ENCODE data around the gene C6orf47. TPM values are rescaled to one million over a fixed set of nuclear protein-coding genes. Genes with fewer than 3 reads are reported as not detected.

C6orf47 gene
- total RNA-seq, 1 experiment from 2014 or later = 16.2 TPM

GRCh38 chr6:31621320-31621939 lies 39.1 kb downstream of the C6orf47 start:
- in situ Hi-C loops (cut with HindIII; ENCODE audit: low sequenced_read_pairs) = no loop called here
- DNase-seq (ENCODE audit: low spot score) = peak; percentile 26

GRCh38 chr6:31620586-31621319 lies 39.8 kb downstream of the C6orf47 start, which contains the start of gene PRRC2A:
Gene PRRC2A (plus strand): TSS chr6:31620715. CDS start chr6:31622790, 2,075 bp downstream.
- peak; percentile 65 for DNase-seq (ENCODE audit: low spot score)
- in situ Hi-C loops (cut with HindIII; ENCODE audit: low sequenced_read_pairs) = no loop called here

DNA sequence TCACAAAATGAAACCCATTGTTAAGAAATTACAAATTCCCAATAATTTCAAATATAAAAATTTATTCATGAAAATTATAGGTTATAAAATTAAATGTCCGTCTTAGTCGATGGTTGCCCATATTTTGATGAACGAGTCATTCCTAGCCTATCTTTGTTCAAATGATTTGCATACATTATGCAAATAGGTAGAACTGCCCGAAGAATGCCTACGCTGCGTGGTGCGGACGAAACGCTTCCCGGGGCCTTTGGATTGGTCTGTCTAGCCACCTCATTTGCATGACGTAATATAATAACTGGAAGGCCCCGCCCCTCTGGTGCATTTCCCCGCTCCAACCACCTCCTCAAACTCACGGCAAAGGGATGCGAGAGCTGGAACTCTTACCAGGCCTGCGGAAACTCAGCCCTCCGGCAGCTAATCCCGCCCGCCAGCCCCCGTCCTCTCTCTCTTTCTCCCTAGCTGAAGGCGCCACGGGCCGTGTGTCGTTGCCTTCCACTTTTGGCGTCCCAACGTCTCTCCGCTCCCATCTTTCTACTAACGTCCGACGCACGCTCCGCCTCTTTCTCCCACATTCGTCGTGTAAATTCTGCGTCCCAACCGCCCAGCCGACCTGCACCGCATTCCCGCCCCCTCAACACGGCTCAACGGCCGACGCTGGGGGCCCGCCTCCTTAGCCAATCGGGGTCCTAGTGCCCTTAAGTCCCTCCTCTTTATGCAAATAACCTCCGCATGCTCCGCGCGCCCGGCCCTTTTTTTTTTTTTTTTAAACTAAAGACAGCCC lies 40.6 kb downstream of the C6orf47 start:
- peak; percentile 100 for DNase-seq (ENCODE audit: low spot score)
- in situ Hi-C loops (cut with HindIII; ENCODE audit: low sequenced_read_pairs) = no loop called here

DNA sequence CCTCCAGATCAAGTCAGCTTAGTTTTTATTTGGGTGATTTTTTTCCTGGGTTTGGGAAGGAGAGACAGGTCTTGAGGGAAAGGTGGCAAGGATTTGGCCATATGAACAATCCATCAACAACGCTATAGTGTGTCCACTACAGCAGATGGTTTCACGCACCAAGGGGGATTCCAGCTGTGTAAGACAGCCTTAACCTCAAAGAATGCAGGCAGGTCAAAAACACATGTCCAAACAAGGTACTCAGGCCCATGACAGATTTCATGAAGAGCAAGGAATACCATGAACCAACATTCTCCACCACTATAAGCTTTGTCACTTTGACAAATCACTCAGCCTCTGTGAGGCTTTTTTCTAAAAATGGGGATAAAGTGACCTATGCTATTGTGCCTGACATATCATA lies 43.6 kb downstream of the C6orf47 start:
- no peak for DNase-seq (ENCODE audit: low spot score)
- in situ Hi-C loops (cut with HindIII; ENCODE audit: low sequenced_read_pairs) = no loop called here

GRCh38 chr6:31615748-31616147 lies 44.8 kb downstream of the C6orf47 start:
- in situ Hi-C loops (cut with HindIII; ENCODE audit: low sequenced_read_pairs) = no loop called here
- DNase-seq (ENCODE audit: low spot score) = no peak

- in situ Hi-C loops (cut with HindIII; ENCODE audit: low sequenced_read_pairs) = no loop called here
- DNase-seq (ENCODE audit: low spot score) = no peak
These were observed 45.6 kb downstream of the C6orf47 start, which contains the start of gene AIF1 for GRCh38 chr6:31614684-31615578. Gene AIF1 (plus strand): TSS chr6:31615234. CDS start chr6:31615330, 96 bp downstream.

DNA sequence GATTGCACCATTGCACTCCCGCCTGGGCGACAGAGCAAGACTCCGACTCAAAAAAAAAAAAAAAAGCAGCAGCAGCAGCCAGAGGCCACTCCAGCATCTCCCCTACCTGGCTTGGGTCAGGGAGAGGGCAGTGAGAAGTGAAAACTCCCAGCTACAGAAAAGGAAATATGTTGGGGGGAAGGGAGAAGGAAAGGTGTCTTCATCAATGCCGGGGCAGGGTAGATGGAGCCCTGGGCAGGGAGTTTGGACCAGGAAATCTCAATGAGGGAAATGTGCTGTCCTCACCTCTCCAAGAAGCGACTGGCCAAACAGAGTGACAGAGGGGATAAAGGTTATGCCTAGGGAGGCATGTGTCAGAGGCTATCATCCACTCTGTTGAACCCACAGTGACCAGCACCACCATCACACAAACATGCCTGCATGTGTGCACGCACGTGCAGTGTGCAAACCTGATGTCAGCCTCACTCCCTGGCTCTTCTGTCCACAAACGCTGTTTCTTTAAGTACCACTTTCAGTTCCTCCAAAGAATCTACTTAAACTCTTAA lies 46.4 kb downstream of the C6orf47 start:
- in situ Hi-C loops (cut with HindIII; ENCODE audit: low sequenced_read_pairs) = no loop called here
- DNase-seq (ENCODE audit: low spot score) = no peak

GRCh38 chr6:31610968-31611367 lies 49.6 kb downstream of the C6orf47 start:
- in situ Hi-C loops (cut with HindIII; ENCODE audit: low sequenced_read_pairs) = no loop called here
- no peak for DNase-seq (ENCODE audit: low spot score)

DNA sequence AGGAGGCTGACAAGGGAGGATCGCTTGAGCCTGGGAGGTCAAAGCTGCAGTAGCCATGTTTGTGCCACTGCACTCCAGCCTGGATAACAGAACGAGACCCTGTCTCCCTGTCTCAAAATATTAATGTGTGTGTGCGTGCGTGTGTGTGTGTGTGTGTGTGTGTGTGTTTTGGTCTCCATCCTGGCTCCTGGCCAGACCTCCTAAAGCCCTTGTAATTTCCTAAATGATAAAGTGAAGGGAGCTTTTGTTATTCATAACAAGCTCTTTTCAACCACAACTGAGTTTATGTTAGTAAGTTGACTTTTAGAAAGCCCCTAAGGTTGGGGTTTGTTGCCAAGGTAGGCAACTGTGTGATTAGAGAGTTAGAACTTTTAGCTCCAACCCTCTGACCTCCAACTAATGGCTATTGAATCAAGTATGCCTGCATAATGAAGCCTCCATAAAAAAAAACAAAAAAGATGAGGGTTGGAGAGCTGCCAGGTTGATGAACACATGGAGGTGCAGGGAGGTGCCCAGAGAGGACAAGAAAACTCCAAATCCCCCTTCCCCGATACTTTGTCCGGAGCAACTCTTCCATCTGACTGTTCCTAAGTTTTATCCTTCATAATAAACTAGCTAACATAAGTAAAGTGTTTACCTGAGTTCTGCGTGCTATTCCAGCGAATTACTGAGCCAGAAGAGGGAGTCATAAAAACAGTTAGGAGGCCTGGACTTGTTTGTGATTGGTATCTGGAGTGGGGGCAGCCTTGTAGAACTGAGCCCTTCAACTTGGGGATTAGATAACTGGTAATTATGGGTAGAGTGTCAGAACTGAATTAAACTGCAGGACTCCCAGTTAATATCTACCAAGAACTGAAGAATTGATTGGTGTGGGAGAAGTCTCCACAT lies 50.8 kb downstream of the C6orf47 start:
- no peak for DNase-seq (ENCODE audit: low spot score)
- in situ Hi-C loops (cut with HindIII; ENCODE audit: low sequenced_read_pairs) = no loop called here

Other genes with a start within 250 kb of the C6orf47 start
- 15.0 and 18.3 TPM in 2 replicates for gene MICB, start 162.6 kb downstream of the C6orf47 start, total RNA-seq (2014; rRNA removed; shearing (Covaris generic))
- 2.1 TPM in 1 of 2 replicates, not detected in the other for gene MCCD1, start 131.8 kb downstream of the C6orf47 start, total RNA-seq (2014; rRNA removed; shearing (Covaris generic))
- gene DDX39B, start 118.8 kb downstream of the C6orf47 start, total RNA-seq (2014; rRNA removed; shearing (Covaris generic)) = 771 and 792 TPM in 2 replicates
- gene ATP6V1G2, start 114.2 kb downstream of the C6orf47 start, total RNA-seq (2014; rRNA removed; shearing (Covaris generic)) = 3.8 and 4.9 TPM in 2 replicates
- gene NFKBIL1, start 113.2 kb downstream of the C6orf47 start, total RNA-seq (2014; rRNA removed; shearing (Covaris generic)) = 19.8 and 24.9 TPM in 2 replicates
- gene LTA, start 88.5 kb downstream of the C6orf47 start, total RNA-seq (2014; rRNA removed; shearing (Covaris generic)) = not detected in 2 replicates
- 0.14 TPM in 1 of 2 replicates, not detected in the other for gene TNF, start 85.2 kb downstream of the C6orf47 start, total RNA-seq (2014; rRNA removed; shearing (Covaris generic))
- 0.51 TPM in 1 of 2 replicates, not detected in the other for gene LTB, start 78.4 kb downstream of the C6orf47 start, total RNA-seq (2014; rRNA removed; shearing (Covaris generic))
- not detected in 2 replicates for gene LST1, start 74.5 kb downstream of the C6orf47 start, total RNA-seq (2014; rRNA removed; shearing (Covaris generic))
- not detected in 2 replicates for gene NCR3, start 67.8 kb downstream of the C6orf47 start, total RNA-seq (2014; rRNA removed; shearing (Covaris generic))
- gene AIF1, start 45.5 kb downstream of the C6orf47 start, total RNA-seq (2014; rRNA removed; shearing (Covaris generic)) = 36.6 and 57.5 TPM in 2 replicates
- gene PRRC2A, start 40.1 kb downstream of the C6orf47 start, total RNA-seq (2014; rRNA removed; shearing (Covaris generic)) = 62.1 and 62.4 TPM in 2 replicates
- gene BAG6, start 8.1 kb downstream of the C6orf47 start, total RNA-seq (2014; rRNA removed; shearing (Covaris generic)) = 257 and 311 TPM in 2 replicates
- gene APOM, start 4.9 kb downstream of the C6orf47 start, total RNA-seq (2014; rRNA removed; shearing (Covaris generic)) = 2.3 and 3.6 TPM in 2 replicates
- 24.9 and 31.6 TPM in 2 replicates for gene GPANK1, start 4.2 kb upstream of the C6orf47 start, total RNA-seq (2014; rRNA removed; shearing (Covaris generic))
- 105 and 107 TPM in 2 replicates for gene CSNK2B, start 5.3 kb upstream of the C6orf47 start, total RNA-seq (2014; rRNA removed; shearing (Covaris generic))
- 2.0 TPM in 1 of 2 replicates, not detected in the other for gene LY6G5B, start 9.2 kb upstream of the C6orf47 start, total RNA-seq (2014; rRNA removed; shearing (Covaris generic))
- not detected in 2 replicates for gene LY6G5C, start 20.3 kb upstream of the C6orf47 start, total RNA-seq (2014; rRNA removed; shearing (Covaris generic))
- 43.9 and 47.3 TPM in 2 replicates for gene ABHD16A, start 42.5 kb upstream of the C6orf47 start, total RNA-seq (2014; rRNA removed; shearing (Covaris generic))
- 1.1 TPM in 1 of 2 replicates, not detected in the other for gene LY6G6F, start 46.1 kb upstream of the C6orf47 start, total RNA-seq (2014; rRNA removed; shearing (Covaris generic))
- gene LY6G6D, start 54.6 kb upstream of the C6orf47 start, total RNA-seq (2014; rRNA removed; shearing (Covaris generic)) = not detected in 2 replicates
- not detected in 2 replicates for gene LY6G6C, start 61.0 kb upstream of the C6orf47 start, total RNA-seq (2014; rRNA removed; shearing (Covaris generic))
- gene MPIG6B, start 62.6 kb upstream of the C6orf47 start, total RNA-seq (2014; rRNA removed; shearing (Covaris generic)) = not detected in 2 replicates
- gene DDAH2, start 68.5 kb upstream of the C6orf47 start, total RNA-seq (2014; rRNA removed; shearing (Covaris generic)) = 141 and 183 TPM in 2 replicates
- 868 and 869 TPM in 2 replicates for gene CLIC1, start 75.8 kb upstream of the C6orf47 start, total RNA-seq (2014; rRNA removed; shearing (Covaris generic))
- gene MSH5, start 79.2 kb upstream of the C6orf47 start, total RNA-seq (2014; rRNA removed; shearing (Covaris generic)) = 3.2 and 7.1 TPM in 2 replicates
- gene SAPCD1, start 101.9 kb upstream of the C6orf47 start, total RNA-seq (2014; rRNA removed; shearing (Covaris generic)) = 13.0 and 15.4 TPM in 2 replicates
- gene VWA7, start 116.5 kb upstream of the C6orf47 start, total RNA-seq (2014; rRNA removed; shearing (Covaris generic)) = 0.78 and 1.7 TPM in 2 replicates
- 133 and 152 TPM in 2 replicates for gene VARS1, start 135.0 kb upstream of the C6orf47 start, total RNA-seq (2014; rRNA removed; shearing (Covaris generic))
- gene LSM2, start 146.2 kb upstream of the C6orf47 start, total RNA-seq (2014; rRNA removed; shearing (Covaris generic)) = 64.0 and 104 TPM in 2 replicates
- gene HSPA1L, start 154.5 kb upstream of the C6orf47 start, total RNA-seq (2014; rRNA removed; shearing (Covaris generic)) = 0.75 and 0.98 TPM in 2 replicates
- 0.25 TPM in 1 of 2 replicates, not detected in the other for gene HSPA1A, start 154.8 kb upstream of the C6orf47 start, total RNA-seq (2014; rRNA removed; shearing (Covaris generic))
- gene HSPA1B, start 167.0 kb upstream of the C6orf47 start, total RNA-seq (2014; rRNA removed; shearing (Covaris generic)) = 201 and 209 TPM in 2 replicates
- gene NEU1, start 202.0 kb upstream of the C6orf47 start, total RNA-seq (2014; rRNA removed; shearing (Covaris generic)) = 212 and 231 TPM in 2 replicates
- 0.18 and 0.41 TPM in 2 replicates for gene SLC44A4, start 218.2 kb upstream of the C6orf47 start, total RNA-seq (2014; rRNA removed; shearing (Covaris generic))
- 57.7 and 95.3 TPM in 2 replicates for gene EHMT2, start 236.9 kb upstream of the C6orf47 start, total RNA-seq (2014; rRNA removed; shearing (Covaris generic))
- 20.0 and 22.3 TPM in 2 replicates for gene ZBTB12, start 241.3 kb upstream of the C6orf47 start, total RNA-seq (2014; rRNA removed; shearing (Covaris generic))

All from G401 (cell line).